HFFc6 (cell line): ENCODE measurements around the gene NLGN1. TPM values are rescaled to one million over a fixed set of nuclear protein-coding genes. Genes with fewer than 3 reads are reported as not detected.

Experiments
- DNase-seq: peaks from one replicate; pipeline ENCODE4 v3.0.0-alpha.2; 2018
- H3K27ac Mint-ChIP-seq: 2 replicates; pipeline ENCODE4 v1.8.0; 2020; ENCODE audit warnings: mild to moderate bottlenecking, mixed read lengths
- H3K27me3 Mint-ChIP-seq: 2 replicates; pipeline ENCODE4 v1.8.0; 2021; ENCODE audit warnings: mild to moderate bottlenecking, moderate library complexity, mixed read lengths; ENCODE audit not compliant: insufficient read depth
- H3K36me3 Mint-ChIP-seq: 2 replicates; pipeline ENCODE4 v1.8.0; 2021; ENCODE audit warnings: low read depth, mixed read lengths
- H3K4me1 Mint-ChIP-seq: 2 replicates; pipeline ENCODE4 v1.8.0; 2020; ENCODE audit warnings: low read depth, mixed read lengths
- H3K4me3 Mint-ChIP-seq: 2 replicates; pipeline ENCODE4 v1.8.0; 2020; ENCODE audit warnings: mild to moderate bottlenecking, moderate library complexity, mixed read lengths
- H3K9me3 Mint-ChIP-seq: 2 replicates; pipeline ENCODE4 v1.8.0; 2020; ENCODE audit warnings: mild to moderate bottlenecking, mixed read lengths
- total RNA-seq, 6 experiments: library from RNA; stranded (reverse); fragmentation: NEBNext Ultra II Directional; extraction: Animal tissue kit (Norgen Biotek cat#: 25700); gene quantifications; 2 replicates in 1 of 6; 3 replicates in 5 of 6; pipeline ENCODE4 v1.2.3, GENCODE V29; 2021
- TF ChIP-seq, protein P1 (sequence below): fragments of 200-600 bp; sonication (generic); IDR thresholded peaks from 2 replicates; pipeline ENCODE4 v1.5.0; 2021; ENCODE audit warnings: antibody characterized with exemption, mild to moderate bottlenecking

The NLGN1 gene
- total RNA-seq, 6 experiments from 2014 or later: 10.0 to 17.2 (median 15.7) TPM

DNA sequence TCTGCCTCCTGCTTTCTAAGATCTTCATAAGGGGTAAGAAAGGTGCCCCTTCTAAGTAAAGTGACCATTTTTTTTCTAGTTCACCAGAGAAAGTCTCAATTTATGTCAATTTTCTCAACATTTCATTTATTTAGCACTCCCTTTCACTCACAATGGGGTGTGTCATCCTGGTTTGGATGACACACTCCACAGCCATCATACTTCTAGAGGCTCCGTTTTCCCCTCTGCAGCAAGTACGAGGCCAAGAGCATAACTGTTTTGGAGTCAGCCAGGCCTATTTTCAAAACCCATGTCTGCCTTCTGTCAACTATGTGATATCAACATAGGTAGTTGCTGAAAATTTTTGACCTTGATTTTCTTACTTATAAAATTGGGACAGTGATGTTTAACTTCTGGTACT is 703.2 kb downstream of the NLGN1 start:
- no peak for DNase-seq
- Mint-ChIP-seq H3K9me3 (no peaks in the 10 kb centered on the region), H3K4me1 (peaks cover 57% of the 10 kb centered on the region)

GRCh38 chr3:174101244-174101643 is 703.7 kb downstream of the NLGN1 start:
- no peaks in the 10 kb centered on the region for H3K27me3 Mint-ChIP-seq
- peak; percentile 56 for DNase-seq
- TF ChIP-seq, protein P1, sequence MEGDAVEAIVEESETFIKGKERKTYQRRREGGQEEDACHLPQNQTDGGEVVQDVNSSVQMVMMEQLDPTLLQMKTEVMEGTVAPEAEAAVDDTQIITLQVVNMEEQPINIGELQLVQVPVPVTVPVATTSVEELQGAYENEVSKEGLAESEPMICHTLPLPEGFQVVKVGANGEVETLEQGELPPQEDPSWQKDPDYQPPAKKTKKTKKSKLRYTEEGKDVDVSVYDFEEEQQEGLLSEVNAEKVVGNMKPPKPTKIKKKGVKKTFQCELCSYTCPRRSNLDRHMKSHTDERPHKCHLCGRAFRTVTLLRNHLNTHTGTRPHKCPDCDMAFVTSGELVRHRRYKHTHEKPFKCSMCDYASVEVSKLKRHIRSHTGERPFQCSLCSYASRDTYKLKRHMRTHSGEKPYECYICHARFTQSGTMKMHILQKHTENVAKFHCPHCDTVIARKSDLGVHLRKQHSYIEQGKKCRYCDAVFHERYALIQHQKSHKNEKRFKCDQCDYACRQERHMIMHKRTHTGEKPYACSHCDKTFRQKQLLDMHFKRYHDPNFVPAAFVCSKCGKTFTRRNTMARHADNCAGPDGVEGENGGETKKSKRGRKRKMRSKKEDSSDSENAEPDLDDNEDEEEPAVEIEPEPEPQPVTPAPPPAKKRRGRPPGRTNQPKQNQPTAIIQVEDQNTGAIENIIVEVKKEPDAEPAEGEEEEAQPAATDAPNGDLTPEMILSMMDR: no peak
- H3K27ac Mint-ChIP-seq: peak overlapping the region; percentile 83
- no peaks in the 10 kb centered on the region for H3K9me3 Mint-ChIP-seq
- peak overlapping the region; percentile 56 for H3K4me3 Mint-ChIP-seq
- no peaks in the 10 kb centered on the region for H3K36me3 Mint-ChIP-seq
- H3K4me1 Mint-ChIP-seq: peaks cover 57% of the 10 kb centered on the region

More for the DNA sequence above, 703.2 kb downstream of the NLGN1 start:
- H3K27me3 Mint-ChIP-seq: no peaks in the 10 kb centered on the region
- peak overlapping the region; percentile 56; the same call in 1 of the 2 replicates for H3K4me3 Mint-ChIP-seq
- H3K27ac Mint-ChIP-seq: peak overlapping the region; percentile 83
- no peaks in the 10 kb centered on the region for H3K36me3 Mint-ChIP-seq
- TF ChIP-seq, protein P1: no peak

GRCh38 chr3:174102274-174102673 is 704.7 kb downstream of the NLGN1 start:
- TF ChIP-seq, protein P1: no peak
- no peaks in the 10 kb centered on the region; the same call in 1 of the 2 replicates for H3K27me3 Mint-ChIP-seq
- H3K27ac Mint-ChIP-seq: no peak overlapping the region; the same call in 1 of the 2 replicates
- no peak for DNase-seq
- H3K4me3 Mint-ChIP-seq: no peak overlapping the region
- H3K4me1 Mint-ChIP-seq: peaks cover 57% of the 10 kb centered on the region
- no peaks in the 10 kb centered on the region for H3K9me3 Mint-ChIP-seq
- no peaks in the 10 kb centered on the region for H3K36me3 Mint-ChIP-seq

DNA sequence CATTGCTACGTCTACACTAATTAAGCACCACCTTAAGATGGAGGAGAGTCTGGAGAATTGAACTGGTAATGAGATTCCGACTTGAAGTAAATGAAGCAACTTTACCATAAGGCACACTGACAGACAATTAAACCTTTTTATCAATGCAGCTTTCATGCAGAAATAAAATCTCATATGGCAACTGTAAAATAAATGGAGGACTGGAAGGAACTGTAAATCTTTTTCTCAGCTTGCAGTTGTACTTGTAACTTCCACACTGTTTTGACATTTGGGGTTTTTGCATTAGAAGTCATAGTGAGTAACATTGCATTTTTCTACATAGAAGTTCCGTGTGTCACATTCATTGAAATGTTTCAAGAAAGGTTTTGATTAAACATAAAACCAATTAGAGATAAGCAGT is 705.3 kb downstream of the NLGN1 start:
- DNase-seq: no peak
- H3K9me3 Mint-ChIP-seq: no peaks in the 10 kb centered on the region
- no peaks in the 10 kb centered on the region; the same call in 1 of the 2 replicates for H3K27me3 Mint-ChIP-seq
- H3K4me1 Mint-ChIP-seq: peaks cover 56% of the 10 kb centered on the region
- TF ChIP-seq, protein P1: no peak
- peak overlapping the region; percentile 19; the same call in 1 of the 2 replicates for H3K27ac Mint-ChIP-seq
- no peak overlapping the region for H3K4me3 Mint-ChIP-seq
- no peaks in the 10 kb centered on the region for H3K36me3 Mint-ChIP-seq

GRCh38 chr3:174110761-174111160 is 713.2 kb downstream of the NLGN1 start:
- no peak overlapping the region for H3K4me3 Mint-ChIP-seq

More at GRCh38 chr3:174110761-174111160, 713.2 kb downstream of the NLGN1 start:
- no peak for DNase-seq
- peaks cover 11% of the 10 kb centered on the region; the same call in 1 of the 2 replicates for H3K9me3 Mint-ChIP-seq
- H3K36me3 Mint-ChIP-seq: peaks cover 9% of the 10 kb centered on the region
- H3K27ac Mint-ChIP-seq: no peak overlapping the region
- TF ChIP-seq, protein P1: no peak
- peaks cover 8% of the 10 kb centered on the region for H3K4me1 Mint-ChIP-seq
- peaks cover 2% of the 10 kb centered on the region; the same call in 1 of the 2 replicates for H3K27me3 Mint-ChIP-seq
